Renal cortical epithelial cell (primary cell): ENCODE results near the gene FARS2. TPM values are rescaled to one million over a fixed set of nuclear protein-coding genes. Genes with fewer than 3 reads are reported as not detected.

ENCODE experiments used
- DNase-seq: peaks from one replicate; pipeline ENCODE4 v3.0.0-alpha.2; 2011; ENCODE audit warnings: low read depth
- total RNA-seq: library from RNA; depleted of rRNA; stranded (reverse); fragments of >200 nt; gene quantifications from 2 replicates; pipeline ENCODE4 v1.2.3, GENCODE V29; 2014

Gene FARS2
- total RNA-seq, 1 donor from 2014 or later = 27.9 TPM

GRCh38 chr6:5754904-5755303 is 493.6 kb downstream of the FARS2 start:
- DNase-seq = no peak

- DNase-seq = no peak
Observed at GRCh38 chr6:5759571-5759970, 498.3 kb downstream of the FARS2 start.

- DNase-seq = no peak
Observed at GRCh38 chr6:5761370-5761769, 500.1 kb downstream of the FARS2 start.

GRCh38 chr6:5762561-5762968 is 501.3 kb downstream of the FARS2 start:
- DNase-seq = no peak

GRCh38 chr6:5763407-5763806 is 502.1 kb downstream of the FARS2 start:
- peak; percentile 16 for DNase-seq

GRCh38 chr6:5763871-5764270 is 502.6 kb downstream of the FARS2 start:
- peak; percentile 49 for DNase-seq

GRCh38 chr6:5764401-5764955 is 503.2 kb downstream of the FARS2 start:
- peak; percentile 12 for DNase-seq

GRCh38 chr6:5765141-5765760 is 503.9 kb downstream of the FARS2 start:
- no peak for DNase-seq

GRCh38 chr6:5766260-5766659 is 504.9 kb downstream of the FARS2 start:
- no peak for DNase-seq

GRCh38 chr6:5767471-5767870 is 506.2 kb downstream of the FARS2 start:
- DNase-seq = no peak

GRCh38 chr6:5771211-5771610 is 509.9 kb downstream of the FARS2 start:
- no peak for DNase-seq

- no peak for DNase-seq
Observed at GRCh38 chr6:5771759-5772390, 510.6 kb downstream of the FARS2 start.

- no peak for DNase-seq
Observed at GRCh38 chr6:5772408-5773120, 511.3 kb downstream of the FARS2 start.

- no peak for DNase-seq
Observed at GRCh38 chr6:5776104-5776503, 514.8 kb downstream of the FARS2 start.

- no peak for DNase-seq
Observed at GRCh38 chr6:5776706-5777390, 515.5 kb downstream of the FARS2 start.

GRCh38 chr6:5778317-5778857 is 517.1 kb downstream of the FARS2 start:
- no peak for DNase-seq

GRCh38 chr6:5778906-5779305 is 517.6 kb downstream of the FARS2 start:
- no peak for DNase-seq

GRCh38 chr6:5781019-5781418 is 519.7 kb downstream of the FARS2 start:
- no peak for DNase-seq

GRCh38 chr6:5781966-5782556 is 520.7 kb downstream of the FARS2 start:
- no peak for DNase-seq

- no peak for DNase-seq
Observed at GRCh38 chr6:5782783-5783547, 521.7 kb downstream of the FARS2 start.

GRCh38 chr6:5783584-5784089 is 522.3 kb downstream of the FARS2 start:
- DNase-seq = no peak
